Bone marrow (tissue), 2 donors: ENCODE measurements around the gene MUC6.

Experiments used
- DNase-seq, 2 donors: peaks; one replicate each; lab custom pipeline; 2025; lab: John Stamatoyannopoulos, UW

MUC6 gene

DNA sequence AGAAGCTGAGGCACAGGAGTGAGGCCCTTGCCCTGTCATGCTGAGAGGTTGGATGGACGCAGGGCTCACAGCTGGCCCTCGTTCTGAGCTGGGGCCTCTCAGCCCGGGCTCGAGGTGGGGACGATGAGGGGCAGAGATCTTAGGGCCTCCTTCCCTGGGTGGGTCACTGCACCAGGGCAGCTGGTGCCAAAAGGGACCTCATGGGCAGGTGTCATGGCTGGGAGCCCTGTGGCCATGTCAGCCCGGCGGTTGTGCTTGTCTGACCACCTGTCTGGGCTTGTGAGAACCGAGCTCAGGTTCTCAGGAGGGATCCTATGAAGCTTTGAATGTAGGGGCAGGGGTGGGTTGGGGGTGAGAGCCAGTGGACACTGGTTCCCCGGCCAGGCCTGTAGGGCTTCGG lies 1.8 kb upstream of the MUC6 start:
- no peak for DNase-seq

DNA sequence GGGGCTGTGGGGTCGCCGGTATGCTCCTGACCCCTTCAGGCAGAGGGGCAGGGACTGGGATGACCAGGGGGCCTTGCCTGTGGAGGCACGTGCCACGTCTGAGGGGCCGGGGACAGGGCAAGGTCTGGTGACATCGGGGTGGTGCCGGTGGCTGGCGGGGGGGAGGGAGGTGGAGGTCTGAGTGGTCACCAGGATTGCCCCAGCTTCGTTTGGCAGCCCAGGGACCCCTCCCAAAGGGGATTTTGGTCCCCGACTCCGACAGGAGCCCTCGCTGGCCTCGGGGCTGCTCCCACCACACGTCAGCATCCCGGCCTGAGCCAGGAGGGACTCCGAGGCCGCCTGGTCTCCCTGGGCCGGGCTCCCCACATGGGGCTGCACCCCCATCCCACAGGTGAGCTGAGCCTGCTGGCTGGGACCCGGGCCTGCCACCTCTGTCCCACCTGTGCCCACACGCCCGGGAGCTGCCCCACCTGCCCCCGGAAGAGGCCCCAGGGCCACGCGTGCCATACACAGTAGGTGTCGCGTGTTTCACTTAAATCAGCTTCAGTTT lies 1.1 kb upstream of the MUC6 start:
- no peak for DNase-seq

DNA sequence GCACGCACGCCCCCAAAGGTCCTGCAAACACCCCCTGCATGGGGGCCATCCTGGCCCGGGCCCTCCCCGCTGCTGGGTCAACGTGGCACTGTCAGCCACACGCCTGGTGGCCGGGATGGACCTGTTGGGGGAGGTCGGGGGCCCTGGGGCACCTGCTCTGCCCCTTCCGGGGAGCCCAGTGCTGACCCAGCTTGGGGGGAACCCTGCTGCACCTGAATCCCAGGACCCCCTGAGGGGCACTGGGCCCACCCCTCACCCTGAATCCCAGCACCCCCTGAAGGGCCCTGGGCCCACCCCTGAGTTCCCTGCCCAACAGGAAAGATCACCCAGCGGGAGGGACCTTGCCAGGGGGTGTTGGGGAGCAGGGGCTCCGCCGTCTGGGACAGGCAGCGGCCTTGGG lies 413 bp upstream of the MUC6 start:
- no peak for DNase-seq

DNA sequence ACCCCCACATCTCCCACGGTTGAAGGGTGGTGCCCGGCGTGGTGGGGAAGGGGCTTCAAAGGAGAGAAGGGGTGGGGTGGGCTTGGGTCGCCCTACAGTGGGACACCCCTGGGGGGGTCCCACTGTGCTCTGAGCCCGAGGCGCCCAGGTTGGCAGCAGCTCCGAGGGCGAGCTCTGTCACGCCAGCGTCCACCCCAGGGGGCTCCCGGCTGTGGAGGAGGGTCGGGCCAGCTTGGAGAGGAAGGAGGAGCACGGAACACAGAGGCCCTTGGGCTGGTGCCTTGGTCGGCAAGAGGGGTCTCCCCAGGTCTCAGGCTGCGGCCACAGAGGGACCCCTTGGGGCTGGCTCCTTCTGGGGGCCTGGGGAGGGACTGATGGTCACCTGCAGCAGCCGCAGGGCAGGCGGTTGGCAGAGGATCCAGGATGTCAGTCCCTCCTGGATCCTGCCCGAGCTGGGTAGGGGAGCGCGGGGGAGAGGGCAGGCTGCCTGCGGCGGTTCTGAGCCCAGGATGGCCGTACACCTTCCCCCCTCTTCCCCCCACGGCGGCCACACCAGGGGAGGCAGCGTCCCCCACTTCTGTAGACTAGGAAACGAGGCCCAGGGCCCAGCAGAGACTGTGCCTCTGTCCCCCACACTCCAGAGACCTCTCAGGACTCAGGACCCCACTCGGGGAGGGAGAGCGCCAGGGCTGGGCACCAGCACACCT lies 788 bp downstream of the MUC6 start:
- DNase-seq = no peak

DNA sequence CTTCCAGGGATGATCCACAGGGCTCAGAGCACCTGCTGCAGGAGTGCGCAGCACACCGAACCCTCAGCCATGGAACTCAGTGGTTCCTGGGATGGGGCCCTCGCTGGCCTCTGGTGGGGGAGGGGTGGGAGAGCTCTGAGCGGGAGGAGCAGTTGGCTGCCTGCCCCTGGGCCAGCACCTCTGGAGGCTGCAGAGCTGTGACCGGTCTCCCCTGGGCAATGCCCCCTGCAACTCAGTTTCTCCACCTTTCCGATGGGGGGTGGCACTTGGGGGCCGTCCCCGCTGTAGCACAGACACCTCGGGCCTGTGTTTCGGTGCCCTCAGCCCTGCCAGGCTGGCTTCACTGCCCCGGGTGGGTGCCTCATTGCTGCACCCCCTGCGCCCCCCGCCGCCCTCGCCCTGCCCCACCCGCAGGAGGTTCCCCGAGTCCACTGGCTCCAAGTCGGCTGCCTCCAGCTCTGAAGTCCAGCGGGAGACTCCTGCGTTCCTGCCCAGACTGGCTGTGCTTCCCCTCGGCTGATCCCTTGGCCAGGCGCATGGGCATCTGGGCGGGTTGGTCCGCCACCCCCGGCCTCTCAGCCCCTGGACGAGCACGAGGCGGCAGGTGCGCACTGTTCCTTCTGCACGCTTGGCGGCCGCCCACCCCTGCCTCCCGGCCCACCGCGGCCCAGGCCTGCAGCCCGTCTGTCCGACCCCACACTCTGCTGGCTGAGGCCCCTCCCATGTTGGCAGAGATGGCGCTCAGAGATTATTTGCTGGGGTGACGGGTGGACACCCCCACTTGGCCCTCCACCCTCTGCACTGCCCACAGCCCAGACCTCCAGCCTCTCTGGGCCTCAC lies 1.8 kb downstream of the MUC6 start:
- DNase-seq = no peak

DNA sequence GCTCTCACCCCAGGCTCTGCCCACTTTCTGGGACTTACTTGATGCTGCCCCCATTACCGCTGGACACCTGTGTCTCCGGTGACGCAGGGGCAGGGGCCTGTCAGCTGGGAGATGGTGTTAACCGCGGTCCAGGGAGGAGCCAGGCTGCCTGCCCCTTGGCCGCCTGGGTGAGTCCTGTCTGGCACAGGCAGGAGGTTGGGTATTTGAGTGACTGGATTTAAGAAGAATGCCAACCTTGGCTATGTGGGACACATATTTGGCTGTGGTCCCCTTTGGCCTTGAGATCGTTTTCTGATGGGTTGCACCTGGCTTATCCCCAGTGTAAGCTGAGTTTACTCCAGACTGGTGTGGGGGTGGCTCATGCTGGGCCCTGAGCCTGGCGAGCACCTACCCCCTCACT lies 2.5 kb downstream of the MUC6 start:
- DNase-seq = no peak

DNA sequence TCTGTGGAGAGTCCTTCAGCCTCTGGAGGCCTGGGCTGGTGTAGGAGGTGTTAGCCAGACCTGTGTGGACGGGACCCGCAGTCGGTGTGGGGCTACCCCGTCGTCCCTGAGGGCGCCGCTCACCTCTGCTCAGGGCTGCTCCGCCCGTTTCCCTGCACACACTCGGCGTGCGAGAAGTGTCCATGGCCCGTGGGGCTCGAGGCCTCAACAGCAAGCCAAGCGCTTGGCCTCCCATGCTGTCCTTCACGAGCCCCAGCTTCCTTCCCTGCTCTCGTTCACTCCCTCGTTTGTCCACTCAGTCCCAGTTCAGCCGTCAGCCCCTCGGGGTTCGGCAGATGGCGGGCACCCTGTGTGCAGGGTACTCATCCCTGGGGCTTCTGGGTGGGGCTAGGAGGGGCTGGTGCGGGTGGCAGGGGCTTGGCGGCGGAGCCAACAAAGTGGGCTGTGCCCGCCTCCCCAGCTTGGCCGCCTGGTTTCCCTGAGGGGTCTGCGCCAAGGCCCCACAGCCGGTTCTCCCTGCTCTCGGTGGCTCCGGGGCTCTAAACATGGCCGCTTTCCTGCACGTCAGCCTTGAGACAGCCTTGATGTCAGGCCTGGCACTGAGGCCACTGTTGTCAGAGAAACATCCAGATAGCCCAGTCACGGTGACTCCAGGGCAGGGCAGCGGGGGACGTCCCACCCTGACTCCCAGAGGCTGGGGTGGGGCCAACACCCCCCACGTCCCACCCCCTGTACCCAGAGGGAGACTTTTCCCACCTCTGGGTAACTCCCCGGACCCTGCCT lies 3.3 kb downstream of the MUC6 start:
- DNase-seq = no peak

DNA sequence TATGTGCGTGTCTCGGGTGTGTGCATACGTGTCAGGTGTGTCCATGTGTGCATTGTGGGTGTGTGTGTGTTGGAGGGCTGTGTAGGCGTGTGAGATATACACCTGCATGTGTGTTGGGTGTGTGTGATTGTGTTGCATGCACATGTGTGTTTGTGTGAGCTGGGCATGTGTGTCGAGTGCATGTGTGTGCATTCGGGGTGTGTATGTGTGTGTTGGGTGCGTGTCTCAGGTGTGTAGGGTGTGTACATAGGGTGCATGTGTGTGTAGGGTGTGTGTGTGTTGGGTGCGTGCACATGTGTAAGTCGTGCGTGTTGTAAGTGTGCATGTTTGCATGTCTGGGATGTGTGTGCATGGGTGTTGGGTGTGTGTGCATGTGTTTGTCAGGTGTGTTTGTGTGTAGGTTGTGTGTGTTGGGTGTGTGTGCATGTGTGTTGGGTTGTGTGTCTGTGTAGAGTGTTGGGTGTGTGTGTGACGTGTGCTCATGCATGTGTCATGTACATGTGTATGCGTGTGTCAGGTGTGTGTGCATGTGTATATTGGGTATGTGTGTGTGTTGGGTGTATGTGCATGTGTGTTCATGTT lies 4.1 kb downstream of the MUC6 start:
- DNase-seq = no peak

DNA sequence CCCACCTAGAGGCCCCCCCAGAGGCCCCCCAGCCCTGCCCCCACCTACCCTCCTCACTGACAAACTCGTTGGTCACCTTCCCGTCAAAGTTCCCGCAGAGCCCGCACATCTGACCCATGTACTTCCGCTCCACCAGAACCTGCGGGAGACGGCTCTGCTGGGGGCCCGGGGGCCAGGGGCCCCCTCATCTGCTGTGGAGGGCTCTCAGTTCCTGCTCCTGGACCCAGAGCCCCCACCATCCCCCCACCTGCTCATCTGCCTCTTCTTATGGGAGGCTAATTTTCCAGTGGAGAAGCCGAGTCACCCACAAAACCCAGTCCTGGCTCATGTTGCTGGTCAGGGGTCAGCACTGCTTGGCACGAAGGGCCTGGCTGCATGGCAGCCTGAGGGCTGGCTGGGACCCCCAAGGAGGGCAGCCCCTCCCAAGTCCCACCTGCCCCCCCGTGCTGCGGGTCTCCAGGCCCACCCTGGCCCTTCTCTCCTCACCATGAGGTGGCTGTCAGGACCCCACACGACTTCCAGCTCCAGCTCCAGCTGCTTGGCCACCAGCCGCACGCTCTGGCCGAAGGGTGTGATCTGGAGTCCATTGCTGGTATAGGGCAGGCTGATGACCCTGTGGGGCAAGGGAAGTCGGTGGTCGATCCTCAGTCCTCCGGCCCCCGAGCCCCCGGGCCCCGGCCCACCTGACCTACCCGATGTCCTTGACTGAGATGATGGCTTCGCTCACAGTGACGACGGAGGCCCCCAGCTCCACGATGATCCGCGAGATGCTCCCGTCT lies 5.2 kb downstream of the MUC6 start:
- no peak for DNase-seq

DNA sequence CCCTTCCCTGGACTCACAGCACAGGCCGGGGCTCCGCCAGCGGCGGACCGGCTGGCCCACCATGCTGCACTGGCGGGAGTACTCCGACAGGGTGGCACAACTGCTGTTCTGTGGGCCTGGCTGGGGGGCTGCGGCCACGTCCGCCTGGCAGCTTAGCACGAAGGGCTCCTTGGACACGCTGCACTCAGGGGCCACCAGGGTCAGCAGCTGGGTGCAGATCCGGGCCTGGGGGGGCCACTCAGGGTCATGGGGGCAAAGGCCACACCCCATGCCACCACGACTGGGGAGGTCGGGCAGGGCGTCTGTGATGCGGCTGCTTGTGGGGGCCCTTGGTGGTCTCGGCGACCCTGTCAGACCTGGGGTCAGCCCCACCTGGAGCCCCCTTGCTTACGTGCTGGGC lies 6.0 kb downstream of the MUC6 start:
- DNase-seq = no peak

DNA sequence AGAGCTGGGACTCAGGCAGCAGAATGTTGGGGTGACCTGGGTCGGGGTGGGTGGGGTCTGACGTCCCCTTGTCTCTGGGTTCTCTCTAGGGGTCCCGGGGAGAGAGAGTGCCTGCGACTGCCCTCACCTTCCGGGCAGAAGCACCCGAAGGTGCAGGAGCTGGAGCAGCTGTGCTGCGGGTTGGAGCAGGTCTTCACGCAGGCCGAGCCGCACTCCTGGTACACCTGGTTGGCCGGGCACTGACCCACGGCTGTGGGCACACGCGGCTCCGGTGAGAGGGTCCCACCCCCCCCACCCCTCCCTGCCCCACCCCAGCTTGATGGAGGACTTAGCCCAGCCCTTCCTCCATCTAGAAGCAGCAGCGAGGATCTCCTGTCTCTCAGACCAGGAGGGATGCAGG lies 6.4 kb downstream of the MUC6 start:
- no peak for DNase-seq

DNA sequence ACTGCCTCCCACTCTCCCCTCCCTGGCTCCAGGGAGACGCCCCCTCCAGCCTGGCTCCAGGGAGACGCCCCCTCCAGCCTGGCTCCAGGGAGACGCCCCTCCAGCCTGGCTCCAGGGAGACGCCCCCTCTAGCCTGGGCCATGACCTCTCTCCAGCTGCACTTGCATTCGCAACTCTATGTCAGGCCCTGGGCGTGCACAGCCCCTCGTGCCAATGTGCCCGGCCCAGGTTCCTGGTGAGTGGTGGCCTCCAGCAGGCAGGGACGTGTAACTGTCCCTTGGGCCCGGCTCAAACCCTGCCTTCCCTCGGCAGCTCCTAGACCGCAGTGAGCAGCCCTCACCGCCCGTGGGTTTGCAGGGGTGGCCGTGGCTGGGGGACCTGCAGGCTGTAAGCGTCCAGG lies 6.9 kb downstream of the MUC6 start:
- no peak for DNase-seq

DNA sequence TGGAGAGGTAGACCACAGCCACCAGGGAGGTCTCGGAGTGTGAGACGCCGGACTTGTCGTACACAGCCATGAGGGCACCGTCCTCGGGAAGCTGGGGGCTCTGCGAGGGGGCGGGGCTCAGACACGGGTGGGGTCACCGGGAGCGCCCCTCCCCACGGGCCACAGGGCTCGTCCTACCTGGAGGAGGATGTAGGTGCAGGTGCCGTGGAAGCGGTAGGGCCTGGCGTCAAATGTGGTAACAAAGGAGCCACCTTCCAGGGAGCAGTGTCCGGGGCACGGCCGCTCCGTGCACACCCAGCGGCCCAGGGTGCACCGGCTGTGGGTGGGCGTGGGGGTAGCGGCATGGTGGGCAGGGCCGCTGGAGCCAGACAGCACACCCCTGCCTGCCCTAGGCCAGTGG lies 7.5 kb downstream of the MUC6 start:
- no peak for DNase-seq

DNA sequence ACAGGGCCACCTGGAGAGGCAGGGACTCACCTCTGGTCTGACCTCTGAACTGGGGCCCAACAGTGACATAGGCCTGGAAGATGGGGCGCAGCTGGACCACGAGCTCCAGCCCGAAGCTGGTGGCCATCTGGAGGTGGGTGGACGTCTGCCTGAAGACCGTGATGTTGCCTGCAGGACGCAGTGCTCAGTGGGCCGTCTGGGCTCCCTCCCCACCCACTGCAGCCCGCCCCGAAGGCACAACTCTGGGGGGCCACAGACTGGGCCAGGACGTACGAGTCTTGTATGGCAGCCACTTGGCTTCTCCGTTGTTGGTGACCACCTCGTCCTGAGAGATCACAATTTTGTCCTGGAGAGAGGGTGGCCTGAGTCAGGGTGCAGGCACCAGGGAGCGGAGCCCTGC lies 7.9 kb downstream of the MUC6 start:
- DNase-seq = no peak

DNA sequence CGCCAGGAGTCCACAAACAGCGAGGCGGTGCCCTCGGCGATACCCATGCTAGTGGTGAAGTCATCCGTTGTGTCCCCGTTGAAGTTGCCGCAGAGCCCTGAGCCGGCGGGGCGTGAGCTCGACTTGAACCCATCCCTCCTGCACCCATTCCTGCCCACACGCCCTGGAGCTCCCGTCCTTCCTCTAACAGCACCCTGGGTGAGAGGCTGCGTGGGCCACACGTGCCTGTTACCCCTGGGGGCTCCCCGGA lies 8.3 kb downstream of the MUC6 start:
- no peak for DNase-seq

DNA sequence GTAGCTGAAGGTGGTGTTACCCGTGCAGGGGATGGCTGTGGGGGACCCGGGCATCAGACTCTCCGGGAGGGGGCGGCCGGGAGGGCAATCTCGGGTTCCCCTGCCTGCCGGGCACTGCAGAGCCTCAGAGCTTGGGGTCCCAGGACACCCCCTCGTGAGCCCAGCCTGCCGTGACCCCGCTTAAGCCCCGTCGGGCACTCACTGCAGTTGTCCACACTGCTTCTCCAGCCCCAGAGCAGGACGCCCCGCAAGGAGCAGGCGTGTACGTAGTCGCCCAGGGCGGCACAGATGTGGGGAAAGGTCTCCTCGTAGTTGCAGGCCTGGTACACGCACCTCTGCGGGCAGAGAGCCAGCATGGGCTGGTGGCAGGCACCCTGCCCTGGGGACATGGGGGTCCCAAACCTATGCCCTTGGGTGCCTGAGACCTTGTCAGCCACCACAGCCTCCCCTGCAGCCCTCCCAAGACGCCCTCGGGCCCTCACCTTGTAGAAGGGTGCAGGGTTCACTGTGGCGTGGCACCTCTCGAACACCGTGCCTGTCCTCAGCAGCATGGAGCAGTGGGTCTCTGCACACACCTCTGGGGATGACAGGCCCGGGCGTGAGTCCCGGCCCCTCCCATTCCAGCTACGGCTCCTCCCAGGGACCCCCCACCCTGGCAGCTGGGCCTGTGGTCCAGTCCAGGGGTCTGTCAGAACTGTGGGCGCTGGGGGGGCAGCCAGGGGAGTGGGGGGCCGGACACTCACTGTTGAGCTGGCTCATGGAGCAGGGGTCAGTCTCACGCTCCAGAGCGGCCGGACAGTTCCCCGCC lies 8.8 kb downstream of the MUC6 start:
- DNase-seq = no peak

DNA sequence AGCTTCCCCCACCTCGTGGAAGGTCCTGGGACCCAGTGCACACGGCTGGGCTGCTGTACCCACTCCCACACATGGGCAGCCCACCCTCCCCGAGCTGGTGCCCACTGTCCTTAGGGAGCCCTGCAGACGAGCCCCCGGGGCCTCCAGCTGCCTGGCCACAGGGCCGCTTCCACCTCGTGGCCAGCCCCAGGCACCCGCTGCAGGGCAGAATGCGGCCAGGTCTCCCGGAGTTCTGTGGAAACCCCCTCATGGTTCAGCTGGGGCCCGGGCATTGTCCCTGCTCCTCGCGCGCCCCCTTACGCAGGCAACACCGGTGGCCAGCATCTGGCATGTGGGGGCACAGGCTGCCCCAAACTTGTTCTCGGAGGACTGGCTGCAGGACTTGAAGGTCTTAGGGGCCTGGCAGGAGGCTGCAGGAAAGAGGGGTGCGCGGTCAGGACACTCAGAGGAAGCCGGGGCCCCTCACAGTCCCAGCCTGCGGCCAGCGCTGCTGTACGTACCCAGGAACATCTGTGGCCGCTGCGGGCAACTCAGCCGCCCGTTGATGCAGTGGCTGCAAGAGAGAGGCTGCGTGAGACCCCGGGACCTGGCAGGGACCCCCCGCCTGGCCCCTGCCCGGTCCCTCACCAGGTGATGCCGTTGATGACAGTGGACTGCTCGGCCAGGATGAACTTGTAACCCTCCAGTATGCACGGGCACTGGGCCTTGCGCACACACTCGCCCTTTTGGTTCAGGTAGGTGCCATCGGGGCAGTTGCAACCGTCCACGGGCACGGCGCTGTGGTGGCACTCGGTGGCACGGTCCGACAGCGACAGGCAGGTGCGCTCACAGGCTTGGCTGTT lies 9.7 kb downstream of the MUC6 start:
- DNase-seq = no peak

DNA sequence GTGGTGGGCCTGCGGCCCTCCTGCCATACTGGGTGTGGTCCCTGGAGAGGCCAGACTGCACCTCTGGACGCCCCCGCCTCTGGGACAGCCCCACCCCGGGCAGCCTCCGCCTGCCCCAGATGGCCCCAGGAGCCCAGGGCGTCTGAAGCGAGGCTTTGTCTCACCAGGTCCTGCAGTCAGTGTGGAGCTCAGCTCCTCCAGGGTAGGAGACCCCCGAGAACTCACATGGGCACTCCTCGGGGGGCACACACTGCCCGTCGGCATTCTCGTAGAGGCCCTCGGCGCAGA lies 10.4 kb downstream of the MUC6 start:
- no peak for DNase-seq

DNA sequence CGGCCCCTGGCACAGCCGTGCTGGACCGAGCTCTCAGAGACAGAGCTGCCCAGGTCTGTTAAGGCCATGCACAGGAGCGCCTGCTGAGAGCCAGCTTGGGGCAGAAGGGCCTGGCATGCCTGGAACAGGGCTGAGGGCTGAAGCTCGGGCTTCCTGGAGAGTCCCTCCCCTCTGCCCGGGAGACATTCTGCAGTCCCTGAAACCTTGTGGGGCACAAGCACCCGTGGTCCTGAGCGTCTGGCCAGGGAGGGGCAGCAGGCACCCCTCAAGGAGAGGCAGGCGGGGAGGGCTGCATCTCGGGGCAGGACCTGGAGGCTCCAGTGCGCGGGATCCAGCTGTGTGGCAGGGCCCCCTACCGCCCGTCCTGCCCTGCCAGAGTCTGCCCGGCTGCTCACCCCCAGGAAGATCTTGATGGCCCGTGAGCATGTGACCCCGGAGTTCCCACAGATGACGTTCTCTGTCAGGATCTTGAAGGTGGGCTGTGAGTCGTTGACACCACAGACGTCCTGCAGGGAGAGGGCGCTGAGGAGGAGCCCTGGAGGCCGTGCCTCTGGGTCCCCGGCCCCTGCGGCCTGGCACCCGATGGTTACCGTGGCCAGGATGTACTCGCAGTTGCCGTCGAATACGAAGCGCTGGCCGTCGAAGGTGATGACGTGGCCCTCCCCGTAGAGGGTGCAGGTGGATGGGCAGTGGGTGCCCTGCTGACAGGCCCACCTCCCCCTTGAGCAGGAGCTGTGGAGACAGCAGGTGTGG lies 10.9 kb downstream of the MUC6 start:
- no peak for DNase-seq
